Smooth muscle cell (in vitro differentiated cells): Measurements from ENCODE around the gene FRMPD1. TPM values are rescaled to one million over a fixed set of nuclear protein-coding genes. Genes with fewer than 3 reads are reported as not detected.

ENCODE experiments used
- DNase-seq: peaks from one replicate; lab custom pipeline; 2025; ENCODE audit not compliant: unreplicated experiment; lab: John Stamatoyannopoulos, UW
- H2AFZ ChIP-seq: fragments of 200-600 bp; sonication (generic); 2 replicates; pipeline ENCODE4 v1.6.0; 2016; ENCODE audit warnings: antibody characterized with exemption, low read depth, mild to moderate bottlenecking
- H3F3A ChIP-seq: fragments of 200-600 bp; sonication (generic); 2 replicates; pipeline ENCODE4 v1.6.0; 2017; ENCODE audit warnings: antibody characterized with exemption, low read depth
- H3K27ac ChIP-seq: fragments of 200-600 bp; sonication (generic); 2 replicates; pipeline ENCODE4 v1.5.1; 2016; ENCODE audit warnings: low read depth, mild to moderate bottlenecking
- H3K27me3 ChIP-seq: fragments of 200-600 bp; sonication (generic); 2 replicates; pipeline ENCODE4 v1.6.1; 2016; ENCODE audit warnings: low read depth, mild to moderate bottlenecking
- H3K36me3 ChIP-seq: fragments of 200-600 bp; sonication (generic); 2 replicates; pipeline ENCODE4 v1.5.1; 2016; ENCODE audit warnings: low read depth
- H3K4me1 ChIP-seq: fragments of 200-600 bp; sonication (generic); 2 replicates; pipeline ENCODE4 v1.5.1; 2016; ENCODE audit warnings: low read depth
- H3K4me2 ChIP-seq: fragments of 200-600 bp; sonication (generic); 2 replicates; pipeline ENCODE4 v1.6.0; 2016; ENCODE audit warnings: mild to moderate bottlenecking
- H3K4me3 ChIP-seq: fragments of 200-600 bp; sonication (generic); 2 replicates; pipeline ENCODE4 v1.5.1; 2016; ENCODE audit warnings: mild to moderate bottlenecking
- H3K79me2 ChIP-seq: fragments of 200-600 bp; sonication (generic); 2 replicates; pipeline ENCODE4 v1.6.0; 2016; ENCODE audit warnings: low read depth, mild to moderate bottlenecking
- H3K9ac ChIP-seq: fragments of 200-600 bp; sonication (generic); 2 replicates; pipeline ENCODE4 v1.6.0; 2016; ENCODE audit warnings: low read depth
- H3K9me3 ChIP-seq: fragments of 200-600 bp; sonication (generic); replicated peaks from 2 replicates; pipeline ENCODE4 v1.5.1; 2016; ENCODE audit warnings: low read depth
- H4K20me1 ChIP-seq: fragments of 200-600 bp; sonication (generic); 2 replicates; pipeline ENCODE4 v1.6.0; 2016; ENCODE audit warnings: low read depth
- CTCF ChIP-seq: fragments of 200-600 bp; sonication (generic); IDR thresholded peaks from 2 replicates; pipeline ENCODE4 v1.5.1; 2017; ENCODE audit warnings: borderline replicate concordance, mild to moderate bottlenecking, antibody characterized with exemption; ENCODE audit not compliant: insufficient read depth, poor library complexity, severe bottlenecking
- WGBS: methylation state at CpG from one replicate; pipeline ENCODE4 v1.1.7; 2016; ENCODE audit warnings: low lambda C conversion rate; 5-methylcytosine and 5-hydroxymethylcytosine counted together
- polyA plus RNA-seq: library from polyadenylated mRNA; unstranded; fragments of >200 nt; fragmentation: Nextera tagmentation; extraction: Ambion mirVana; gene quantifications from 2 replicates; pipeline ENCODE4 v1.2.1, GENCODE V29; 2016
- total RNA-seq: library from RNA; depleted of rRNA; stranded (reverse); fragments of >200 nt; gene quantifications from 2 replicates; pipeline ENCODE4 v1.2.3, GENCODE V29; 2014

FRMPD1 gene
- total and polyA plus RNA-seq, 2 experiments from 2014 or later, result 0.22 TPM; not detected in 1

GRCh38 chr9:37715260-37715659 is 64.5 kb downstream of the FRMPD1 start:
- peaks cover 7% of the 10 kb centered on the region for H3K27me3 ChIP-seq
- H3F3A ChIP-seq, result no peaks in the 10 kb centered on the region
- H3K4me2 ChIP-seq, result no peak overlapping the region
- no peaks in the 10 kb centered on the region for H3K79me2 ChIP-seq
- no peaks in the 10 kb centered on the region for H3K9me3 ChIP-seq
- H3K4me3 ChIP-seq, result no peak overlapping the region
- H3K9ac ChIP-seq, result no peak overlapping the region
- H3K27ac ChIP-seq, result no peak overlapping the region
- no peak for DNase-seq
- H3K36me3 ChIP-seq, result no peaks in the 10 kb centered on the region
- no peak for TF ChIP-seq CTCF
- no peak overlapping the region for H2AFZ ChIP-seq
- no peaks in the 10 kb centered on the region for H3K4me1 ChIP-seq
- no peaks in the 10 kb centered on the region for H4K20me1 ChIP-seq
- 77% methylated on average over 4 of the region's 4 CpGs for WGBS

- no peaks in the 10 kb centered on the region for H3K79me2 ChIP-seq
- no peak overlapping the region for H3K4me3 ChIP-seq
- no peak for TF ChIP-seq CTCF
- H3K36me3 ChIP-seq, result no peaks in the 10 kb centered on the region
- no peak overlapping the region for H3K4me2 ChIP-seq
- H3K9ac ChIP-seq, result no peak overlapping the region
- H2AFZ ChIP-seq, result no peak overlapping the region
- no peaks in the 10 kb centered on the region for H3F3A ChIP-seq
- peaks cover 7% of the 10 kb centered on the region for H3K27me3 ChIP-seq
- H3K9me3 ChIP-seq, result no peaks in the 10 kb centered on the region
- H4K20me1 ChIP-seq, result no peaks in the 10 kb centered on the region
- no peak overlapping the region for H3K27ac ChIP-seq
- no peak for DNase-seq
- 94% methylated on average over 5 of the region's 5 CpGs for WGBS
- no peaks in the 10 kb centered on the region for H3K4me1 ChIP-seq
Observed at GRCh38 chr9:37715991-37716505, 65.3 kb downstream of the FRMPD1 start.

- no peaks in the 10 kb centered on the region for H3K36me3 ChIP-seq
- H3K79me2 ChIP-seq, result no peaks in the 10 kb centered on the region
- no peak for TF ChIP-seq CTCF
- 86% methylated on average over 2 of the region's 2 CpGs for WGBS
- no peaks in the 10 kb centered on the region for H3F3A ChIP-seq
- no peaks in the 10 kb centered on the region for H3K4me1 ChIP-seq
- H3K9me3 ChIP-seq, result no peaks in the 10 kb centered on the region
- no peak overlapping the region for H2AFZ ChIP-seq
- no peak overlapping the region for H3K4me3 ChIP-seq
- no peak for DNase-seq
- H3K9ac ChIP-seq, result no peak overlapping the region
- H3K4me2 ChIP-seq, result no peak overlapping the region
- H4K20me1 ChIP-seq, result no peaks in the 10 kb centered on the region
- H3K27me3 ChIP-seq, result peaks cover 14% of the 10 kb centered on the region
- H3K27ac ChIP-seq, result no peak overlapping the region
Observed at GRCh38 chr9:37719526-37719925, 68.8 kb downstream of the FRMPD1 start.

GRCh38 chr9:37727013-37727412 is 76.3 kb downstream of the FRMPD1 start:
- no peaks in the 10 kb centered on the region for H3K79me2 ChIP-seq
- no peak overlapping the region for H3K9ac ChIP-seq
- no peak overlapping the region for H3K4me3 ChIP-seq
- H4K20me1 ChIP-seq, result no peaks in the 10 kb centered on the region
- peaks cover 6% of the 10 kb centered on the region for H3K27me3 ChIP-seq
- no peak overlapping the region for H3K4me2 ChIP-seq
- peaks cover 4% of the 10 kb centered on the region for H3K4me1 ChIP-seq
- no peak for TF ChIP-seq CTCF
- H3F3A ChIP-seq, result no peaks in the 10 kb centered on the region
- H3K9me3 ChIP-seq, result no peaks in the 10 kb centered on the region
- no peak overlapping the region for H3K27ac ChIP-seq
- WGBS, result 97% methylated on average over 5 of the region's 5 CpGs
- H2AFZ ChIP-seq, result no peak overlapping the region
- H3K36me3 ChIP-seq, result no peaks in the 10 kb centered on the region
- DNase-seq, result no peak
